GM10248 (cell line): ENCODE measurements around the gene PTOV1.

Experiments
- CTCF ChIA-PET: fragments of 300-600 bp; sonication (Branson Sonifier 250); formaldehyde crosslinking; extraction: SDS; loops from one replicate; lab custom pipeline; 2021; ENCODE audit warnings: antibody characterized with exemption; lab: Yijun Ruan, JAX
- POLR2A ChIA-PET: fragments of 350-650 bp; sonication (Branson Sonifier 250); formaldehyde crosslinking; extraction: SDS; loops from one replicate; lab custom pipeline; 2020; ENCODE audit warnings: antibody characterized with exemption; lab: Yijun Ruan, JAX
- DNase-seq: peaks from one replicate; pipeline ENCODE4 v3.0.0; 2012; ENCODE audit errors: extremely low spot score
- TF ChIP-seq, protein P1 (sequence below): IDR thresholded peaks from 2 replicates; pipeline ENCODE4 v1.5.1; 2012; ENCODE audit warnings: mild to moderate bottlenecking, low read depth; ENCODE audit errors: extremely low read depth, missing control alignments, control extremely low read depth

The PTOV1 gene

DNA sequence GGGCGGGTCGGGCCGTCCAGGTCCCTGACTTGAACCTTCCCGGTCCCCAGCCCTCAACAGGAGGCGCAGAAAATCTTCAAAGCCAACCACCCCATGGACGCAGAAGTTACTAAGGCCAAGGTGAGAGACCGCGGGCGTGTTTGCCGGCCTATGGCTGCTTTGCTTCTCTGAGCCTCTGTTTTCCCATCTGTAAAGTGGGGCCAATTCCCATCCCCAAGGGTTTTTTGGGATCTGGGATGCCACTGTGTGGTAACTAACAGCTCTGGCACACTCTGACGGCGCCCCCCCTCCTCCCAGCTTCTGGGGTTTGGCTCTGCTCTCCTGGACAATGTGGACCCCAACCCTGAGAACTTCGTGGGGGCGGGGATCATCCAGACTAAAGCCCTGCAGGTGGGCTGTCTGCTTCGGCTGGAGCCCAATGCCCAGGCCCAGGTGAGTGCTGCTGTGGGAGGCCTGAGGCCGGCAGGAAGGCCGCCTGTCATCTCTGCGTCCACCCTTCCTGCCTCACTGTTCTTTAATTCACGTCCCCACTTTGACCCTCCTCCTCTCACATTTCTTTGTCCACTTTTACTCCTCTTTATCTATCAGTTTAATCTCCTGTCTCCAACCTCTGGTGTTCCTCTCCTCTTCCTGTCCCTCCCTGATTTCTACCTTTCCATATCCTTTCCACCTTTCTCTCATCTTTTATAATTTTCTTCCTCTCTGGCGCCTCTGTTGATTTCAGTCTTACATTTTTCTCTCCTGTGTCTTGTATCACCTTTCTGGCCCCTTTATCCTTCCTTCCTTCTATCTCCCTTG lies 44.9 kb upstream of the PTOV1 start:
- CTCF ChIA-PET, result no interaction called here

DNA sequence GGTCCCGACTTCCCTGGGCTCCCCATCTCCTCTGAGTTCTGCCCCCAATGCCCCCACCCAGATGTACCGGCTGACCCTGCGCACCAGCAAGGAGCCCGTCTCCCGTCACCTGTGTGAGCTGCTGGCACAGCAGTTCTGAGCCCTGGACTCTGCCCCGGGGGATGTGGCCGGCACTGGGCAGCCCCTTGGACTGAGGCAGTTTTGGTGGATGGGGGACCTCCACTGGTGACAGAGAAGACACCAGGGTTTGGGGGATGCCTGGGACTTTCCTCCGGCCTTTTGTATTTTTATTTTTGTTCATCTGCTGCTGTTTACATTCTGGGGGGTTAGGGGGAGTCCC lies 44.4 kb upstream of the PTOV1 start:
- DNase-seq, result no peak
- CTCF ChIA-PET, result interaction anchor here (1.0 kb wide), 1 partner anchor 13 kb away, joined by 3 read pairs; no protein-coding TSS in a partner anchor
- POLR2A ChIA-PET, result no interaction called here
- TF ChIP-seq, protein P1, sequence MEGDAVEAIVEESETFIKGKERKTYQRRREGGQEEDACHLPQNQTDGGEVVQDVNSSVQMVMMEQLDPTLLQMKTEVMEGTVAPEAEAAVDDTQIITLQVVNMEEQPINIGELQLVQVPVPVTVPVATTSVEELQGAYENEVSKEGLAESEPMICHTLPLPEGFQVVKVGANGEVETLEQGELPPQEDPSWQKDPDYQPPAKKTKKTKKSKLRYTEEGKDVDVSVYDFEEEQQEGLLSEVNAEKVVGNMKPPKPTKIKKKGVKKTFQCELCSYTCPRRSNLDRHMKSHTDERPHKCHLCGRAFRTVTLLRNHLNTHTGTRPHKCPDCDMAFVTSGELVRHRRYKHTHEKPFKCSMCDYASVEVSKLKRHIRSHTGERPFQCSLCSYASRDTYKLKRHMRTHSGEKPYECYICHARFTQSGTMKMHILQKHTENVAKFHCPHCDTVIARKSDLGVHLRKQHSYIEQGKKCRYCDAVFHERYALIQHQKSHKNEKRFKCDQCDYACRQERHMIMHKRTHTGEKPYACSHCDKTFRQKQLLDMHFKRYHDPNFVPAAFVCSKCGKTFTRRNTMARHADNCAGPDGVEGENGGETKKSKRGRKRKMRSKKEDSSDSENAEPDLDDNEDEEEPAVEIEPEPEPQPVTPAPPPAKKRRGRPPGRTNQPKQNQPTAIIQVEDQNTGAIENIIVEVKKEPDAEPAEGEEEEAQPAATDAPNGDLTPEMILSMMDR, result no peak

More for the DNA sequence above, 44.9 kb upstream of the PTOV1 start:
- POLR2A ChIA-PET, result no interaction called here
- no peak for DNase-seq
- TF ChIP-seq, protein P1, result no peak

DNA sequence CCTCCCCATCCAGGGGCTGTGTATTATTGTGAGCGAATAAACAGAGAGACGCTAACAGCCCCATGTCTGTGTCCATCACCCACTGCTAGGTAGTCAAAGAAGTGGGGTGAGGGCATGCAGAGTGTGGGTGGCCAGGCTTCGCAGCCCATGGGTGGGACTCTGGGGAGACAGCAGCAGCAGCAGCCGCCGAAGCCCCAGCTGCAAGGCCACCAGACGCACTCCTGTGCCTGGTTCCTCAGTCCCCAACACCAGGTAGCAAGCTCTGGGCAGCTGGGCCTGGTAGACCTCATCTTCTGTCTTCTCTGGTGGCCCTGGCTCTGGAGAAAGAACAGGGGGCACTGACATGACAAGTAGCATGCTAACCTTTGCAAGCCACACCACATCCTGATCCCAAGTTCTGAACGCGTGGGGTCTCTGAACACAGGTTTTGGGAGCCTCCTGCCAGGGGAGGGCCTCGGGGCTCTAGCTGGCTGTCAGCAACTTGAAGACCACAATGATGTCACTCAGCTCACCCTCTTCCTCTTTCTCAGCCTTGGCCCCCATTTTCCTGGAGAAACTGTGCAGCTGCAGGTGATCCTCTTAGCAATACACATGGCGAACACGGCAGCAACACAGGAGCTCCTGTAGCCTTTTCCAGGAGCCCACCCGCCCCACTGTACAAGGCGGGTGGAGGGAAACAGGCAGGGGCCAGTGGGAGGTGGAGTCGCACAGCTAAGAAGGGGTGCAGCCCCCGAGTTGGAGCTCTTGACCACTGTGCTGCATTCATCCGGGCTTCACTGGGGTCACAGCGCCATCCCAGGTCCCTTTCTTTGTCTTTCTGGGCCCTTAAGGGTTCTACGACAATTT lies 43.7 kb upstream of the PTOV1 start:
- CTCF ChIA-PET, result interaction anchor here (1.0 kb wide), 1 partner anchor 13 kb away, joined by 3 read pairs; no protein-coding TSS in a partner anchor
- no peak for DNase-seq
- TF ChIP-seq, protein P1, result no peak
- POLR2A ChIA-PET, result no interaction called here

DNA sequence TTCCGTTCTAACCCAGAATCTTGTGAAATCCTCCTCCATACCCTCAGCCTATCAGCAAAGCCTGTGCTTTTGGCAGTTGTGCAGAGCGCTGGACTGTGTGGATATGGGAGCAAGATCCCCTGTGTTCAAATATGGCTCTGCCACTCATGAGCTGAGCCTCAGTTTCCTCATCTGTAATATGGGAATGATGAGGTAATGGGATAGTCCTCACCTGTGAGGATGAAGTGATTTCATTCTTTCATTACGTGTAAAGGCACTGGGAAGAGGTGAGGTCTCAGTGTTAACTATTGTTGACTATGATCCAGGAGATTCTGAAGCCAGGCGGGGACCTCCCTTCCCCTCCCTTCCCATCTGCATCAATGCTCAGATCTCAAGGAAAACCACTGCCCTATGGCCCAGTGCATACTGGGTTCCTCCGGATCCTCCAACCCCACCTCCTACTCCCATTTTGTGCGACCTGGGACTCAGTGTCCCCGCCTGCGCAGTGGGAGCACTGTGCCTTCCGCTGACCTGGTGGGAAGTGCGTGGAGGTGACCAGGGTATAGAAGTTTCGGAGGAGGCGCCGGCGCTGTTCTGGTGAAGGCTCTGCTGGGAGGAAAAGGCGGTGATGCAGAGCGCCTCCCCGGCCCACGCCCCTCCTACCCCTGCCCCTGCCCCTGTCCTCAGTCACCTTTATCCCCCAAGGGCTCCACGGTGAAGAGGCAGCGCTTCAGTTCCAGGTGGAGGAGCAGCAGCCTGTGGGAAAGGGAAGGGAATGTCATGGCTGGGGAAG lies 42.9 kb upstream of the PTOV1 start:
- CTCF ChIA-PET, result no interaction called here
- POLR2A ChIA-PET, result interaction anchor here (1.0 kb wide), 1 partner anchor 121 kb away, joined by 4 read pairs; the partner anchor contains the start of genes ATF5 and NUP62
- TF ChIP-seq, protein P1, result no peak
- DNase-seq, result no peak

DNA sequence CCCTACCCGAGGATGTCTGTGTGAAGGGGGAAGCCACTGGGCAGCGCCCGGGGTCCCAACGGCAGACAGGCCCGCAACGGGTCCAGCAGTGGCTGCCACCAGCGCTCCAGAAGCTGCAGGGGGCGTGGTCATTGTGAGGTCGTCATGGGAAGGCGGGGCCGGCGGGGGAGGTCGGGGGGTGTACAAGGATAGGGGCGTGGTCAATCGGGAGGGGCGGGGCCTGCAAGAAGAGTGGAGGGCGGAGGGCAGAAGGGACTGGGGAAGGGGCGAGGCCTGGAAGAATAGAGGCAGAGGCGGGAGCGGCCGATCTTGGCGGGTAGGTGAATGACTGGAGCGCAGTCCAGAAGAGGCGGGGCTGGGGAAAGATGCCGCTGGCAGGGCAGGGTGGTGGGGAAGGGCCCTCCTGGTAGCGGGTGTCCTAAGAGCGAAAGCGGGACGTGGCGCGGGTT lies 42.2 kb upstream of the PTOV1 start:
- POLR2A ChIA-PET, result interaction anchor here (1.0 kb wide), 1 partner anchor 121 kb away, joined by 4 read pairs; the partner anchor contains the start of genes ATF5 and NUP62
- peak; percentile 87 for DNase-seq
- CTCF ChIA-PET, result no interaction called here
- TF ChIP-seq, protein P1, result no peak
